Daoy (cell line): Measurements from ENCODE around the gene ATP11A. TPM values are rescaled to one million over a fixed set of nuclear protein-coding genes. Genes with fewer than 3 reads are reported as not detected.

Experiments
- DNase-seq: peaks from one replicate; pipeline ENCODE4 v3.0.0-alpha.2; 2015; ENCODE audit warnings: low read depth
- total RNA-seq: library from RNA; depleted of rRNA; stranded (reverse); fragments of >200 nt; shearing (Covaris generic); gene quantifications from 2 replicates; pipeline ENCODE4 v1.2.3, GENCODE V29; 2014

Gene ATP11A
- total RNA-seq, 1 experiment from 2014 or later: 2.0 TPM

DNA sequence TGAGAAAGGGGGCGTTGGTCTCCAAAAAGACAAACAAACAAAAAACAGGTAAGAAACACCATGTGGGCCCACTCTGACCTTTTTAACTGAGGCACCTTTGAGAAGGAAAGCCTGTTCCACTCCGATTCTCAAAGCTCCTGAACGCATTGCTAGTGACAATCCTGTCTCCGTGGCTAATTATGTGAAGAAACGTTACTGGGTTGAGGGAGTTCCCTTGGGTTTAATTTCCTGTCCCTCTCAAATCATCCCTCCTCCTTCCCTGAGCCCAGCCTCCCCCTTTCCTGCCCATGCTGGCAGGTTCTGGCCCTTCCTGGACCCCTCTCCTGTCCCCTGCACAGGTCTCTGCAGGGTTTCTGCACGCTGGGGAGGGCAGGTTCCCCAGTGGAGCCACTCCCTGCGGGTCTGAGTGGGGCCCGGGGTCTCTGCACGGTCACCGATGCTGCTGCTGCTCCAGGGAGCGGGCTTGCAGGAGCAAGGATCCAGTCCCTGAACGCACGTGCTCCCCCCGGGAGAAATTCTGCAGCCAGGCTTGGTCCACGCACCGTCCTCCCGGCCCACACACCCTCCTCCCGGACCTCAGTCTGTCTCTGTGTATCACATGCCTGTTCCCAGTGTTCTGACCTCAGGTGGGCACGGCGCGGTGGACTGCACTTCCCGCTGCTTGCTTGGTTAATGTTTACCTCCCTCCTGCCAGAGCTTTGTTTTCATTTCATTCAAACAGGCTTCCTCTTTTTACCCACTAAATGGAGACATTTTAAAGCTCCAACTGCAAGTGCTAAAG lies 202.8 kb downstream of the ATP11A start:
- DNase-seq: no peak

- no peak for DNase-seq
These were observed 203.3 kb downstream of the ATP11A start for GRCh38 chr13:112893207-112893569.

GRCh38 chr13:112893570-112894422 lies 204.0 kb downstream of the ATP11A start:
- DNase-seq: peak; percentile 19

DNA sequence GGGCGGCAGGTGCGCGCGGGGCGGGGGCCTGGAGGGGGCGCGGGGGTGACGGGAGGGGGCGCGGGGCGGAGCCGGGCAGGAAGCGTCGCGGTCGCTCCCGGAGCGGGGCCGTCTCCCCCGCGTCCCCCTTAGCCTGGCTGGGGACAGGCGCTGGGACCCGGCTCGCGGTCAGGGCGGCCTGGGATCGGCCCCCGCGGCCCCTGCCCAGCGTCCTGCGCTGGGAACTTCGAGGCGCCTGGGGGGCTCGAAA lies 204.5 kb downstream of the ATP11A start:
- DNase-seq: no peak

DNA sequence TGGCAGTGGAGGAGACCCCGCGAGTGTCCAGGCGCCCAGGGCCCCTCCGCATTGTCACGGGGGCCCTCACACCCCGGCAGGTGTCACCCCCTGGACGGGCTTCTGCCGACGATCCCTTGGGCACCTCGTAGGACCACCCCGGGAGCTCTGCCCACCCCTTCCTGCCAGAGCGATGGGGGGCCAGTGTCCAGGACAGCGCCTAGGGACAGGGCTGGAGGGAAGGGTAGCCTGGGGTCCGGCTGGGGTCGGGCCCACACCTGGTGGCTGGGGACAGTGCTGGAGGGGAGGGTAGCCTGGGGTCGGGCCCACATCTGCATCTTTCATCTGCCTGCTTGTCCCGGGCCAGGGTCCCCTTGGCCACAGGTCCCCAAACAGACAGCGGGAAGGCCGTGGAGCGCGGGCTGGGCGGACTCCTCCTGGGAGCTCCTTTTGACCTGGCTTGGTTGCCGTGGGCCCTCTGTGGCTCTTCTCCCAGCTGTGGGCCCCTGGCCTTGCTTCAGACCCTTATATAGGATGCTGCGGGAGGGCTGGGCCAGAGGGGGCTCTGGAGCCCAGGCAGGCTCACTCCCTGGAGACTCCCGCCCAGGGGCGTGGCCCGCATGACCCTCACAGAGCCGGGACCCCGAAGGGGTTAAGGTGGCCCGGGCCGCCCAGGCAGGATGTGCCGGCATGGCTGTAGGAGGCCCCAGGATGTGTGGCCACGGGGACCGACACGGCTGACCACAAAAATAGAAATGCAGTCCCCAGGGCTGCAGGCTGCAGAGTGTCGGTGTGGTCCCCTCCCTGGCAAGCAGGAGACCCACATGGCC lies 205.0 kb downstream of the ATP11A start:
- no peak for DNase-seq

DNA sequence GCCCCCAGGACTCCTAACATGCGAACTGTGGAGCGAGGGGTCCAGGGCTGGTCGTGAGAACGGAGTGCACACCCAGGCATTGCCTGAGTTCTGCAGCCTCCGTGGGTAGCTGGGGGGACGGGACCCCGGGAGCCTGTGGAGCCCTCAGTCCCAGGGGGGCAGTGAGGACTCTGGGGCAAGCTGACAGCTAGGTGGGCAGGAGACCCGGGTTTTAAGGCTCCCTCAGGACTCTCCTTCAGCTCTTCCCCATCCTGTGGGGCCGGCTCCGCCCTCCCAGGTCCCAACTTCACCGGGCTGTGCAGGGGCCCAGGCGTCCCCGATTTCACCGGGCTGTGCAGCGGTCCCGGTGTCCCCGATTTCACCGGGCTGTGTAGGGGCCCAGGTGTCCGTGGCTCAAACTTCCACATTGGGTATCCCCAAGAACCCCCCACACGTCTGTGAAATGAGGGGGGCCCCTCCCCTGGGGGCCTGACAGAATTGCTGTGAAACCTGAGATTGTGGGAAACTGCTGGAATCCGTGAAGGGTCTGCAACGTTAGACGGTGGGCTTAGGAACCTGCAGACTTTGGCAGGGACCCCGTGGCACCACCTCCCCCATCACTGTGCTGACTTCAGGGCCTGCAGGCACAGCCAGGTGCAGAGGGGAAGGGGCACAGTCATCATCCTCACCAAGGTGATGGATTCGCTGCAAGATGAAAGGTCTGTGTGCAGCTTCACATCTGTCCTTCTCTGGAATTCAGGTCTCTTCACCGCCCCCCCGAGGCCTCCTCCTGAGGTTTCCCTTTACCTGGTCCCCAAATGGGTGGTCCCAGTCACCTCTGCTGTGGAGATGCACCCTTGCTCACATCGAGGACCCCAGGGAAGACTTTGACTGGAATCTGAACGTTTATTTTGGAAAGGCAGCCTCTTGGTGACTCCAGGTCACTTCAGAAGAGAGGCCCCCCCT lies 206.0 kb downstream of the ATP11A start:
- DNase-seq: no peak

GRCh38 chr13:112896736-112897602 lies 207.1 kb downstream of the ATP11A start:
- DNase-seq: no peak

GRCh38 chr13:112897603-112897955 lies 207.7 kb downstream of the ATP11A start:
- no peak for DNase-seq

DNA sequence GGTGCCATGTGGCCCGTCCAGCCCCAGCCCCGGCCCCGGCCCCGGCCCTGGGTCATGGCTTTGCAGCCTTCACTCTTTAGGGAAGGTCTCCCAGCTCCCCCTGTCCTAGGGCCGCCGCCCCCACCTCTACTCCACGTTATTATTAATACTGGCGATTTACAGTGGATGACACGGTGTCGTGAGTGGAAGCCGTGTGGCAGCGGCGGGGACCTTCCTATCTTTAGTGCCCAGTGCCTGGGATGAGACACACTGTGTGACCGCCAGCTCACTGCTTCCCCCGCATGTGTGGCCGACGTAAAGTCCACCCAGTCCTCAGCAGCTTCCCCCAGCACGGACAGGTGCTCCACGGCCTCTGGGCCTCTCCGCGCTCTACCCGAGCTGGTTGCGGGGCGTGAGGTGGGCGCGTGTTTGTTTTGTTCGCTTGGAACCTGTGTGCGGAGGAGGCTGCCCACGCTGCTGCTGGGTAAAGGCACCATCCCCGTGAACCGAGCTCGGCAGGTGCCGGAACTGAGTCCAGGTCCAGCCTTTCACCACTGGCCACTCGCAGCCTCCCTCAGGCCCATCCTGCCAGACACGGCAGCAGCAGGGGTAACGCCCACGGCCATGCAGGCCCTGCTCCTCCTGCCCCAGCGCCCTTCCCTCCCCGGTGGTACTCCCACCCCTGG lies 208.2 kb downstream of the ATP11A start:
- DNase-seq: no peak

- no peak for DNase-seq
These were observed 208.9 kb downstream of the ATP11A start for GRCh38 chr13:112898621-112899280.

- DNase-seq: no peak
These were observed 209.7 kb downstream of the ATP11A start for GRCh38 chr13:112899281-112900225.

DNA sequence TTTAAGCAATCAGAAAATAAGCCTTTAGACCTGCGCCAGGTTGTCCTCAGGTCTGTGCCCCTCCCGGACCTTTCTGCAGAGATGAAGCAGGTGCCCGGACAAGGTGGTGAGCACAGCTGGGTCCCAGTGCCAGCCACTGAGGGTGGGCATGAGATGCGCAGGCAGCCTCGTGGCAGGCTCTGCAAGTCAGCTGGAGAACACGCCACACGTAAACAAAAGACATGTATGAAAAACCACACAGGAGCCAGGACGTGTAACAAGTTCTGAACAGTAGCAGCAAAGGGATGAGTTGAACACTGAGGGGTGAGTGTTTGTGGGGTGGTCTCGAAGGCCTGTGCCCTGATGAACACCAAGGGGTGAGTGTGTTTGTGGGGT lies 210.4 kb downstream of the ATP11A start:
- no peak for DNase-seq

- no peak for DNase-seq
These were observed 210.9 kb downstream of the ATP11A start for GRCh38 chr13:112900691-112901091.

DNA sequence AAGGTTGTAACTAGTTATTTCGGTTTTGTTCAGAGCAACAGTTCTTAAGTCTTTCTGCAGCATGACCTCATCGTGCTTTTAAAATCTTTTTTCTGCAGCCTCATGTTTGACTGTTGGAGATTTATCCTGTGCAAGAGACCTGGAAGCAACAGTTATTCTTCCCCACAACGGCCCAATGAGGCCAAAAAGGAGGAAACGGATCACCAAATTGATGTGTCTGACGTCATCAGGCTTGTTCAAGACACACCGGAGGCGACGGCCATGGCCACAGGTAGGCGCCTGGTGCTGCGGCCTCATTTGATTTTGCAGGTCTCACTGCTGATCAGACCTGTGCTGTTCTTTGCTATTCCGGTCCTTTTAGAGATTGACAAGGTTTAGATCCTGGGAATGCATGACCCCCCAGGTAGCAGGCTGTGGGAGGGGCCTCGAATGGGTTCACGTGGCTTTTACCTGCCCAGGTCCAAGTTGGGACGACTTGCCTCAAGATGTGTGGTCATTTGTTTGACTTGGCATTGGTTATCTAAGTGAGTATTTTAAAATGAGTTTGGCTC lies 212.3 kb downstream of the ATP11A start:
- no peak for DNase-seq

GRCh38 chr13:112902669-112903068 lies 212.8 kb downstream of the ATP11A start:
- no peak for DNase-seq

- no peak for DNase-seq
These were observed 213.3 kb downstream of the ATP11A start for GRCh38 chr13:112903071-112903577.

DNA sequence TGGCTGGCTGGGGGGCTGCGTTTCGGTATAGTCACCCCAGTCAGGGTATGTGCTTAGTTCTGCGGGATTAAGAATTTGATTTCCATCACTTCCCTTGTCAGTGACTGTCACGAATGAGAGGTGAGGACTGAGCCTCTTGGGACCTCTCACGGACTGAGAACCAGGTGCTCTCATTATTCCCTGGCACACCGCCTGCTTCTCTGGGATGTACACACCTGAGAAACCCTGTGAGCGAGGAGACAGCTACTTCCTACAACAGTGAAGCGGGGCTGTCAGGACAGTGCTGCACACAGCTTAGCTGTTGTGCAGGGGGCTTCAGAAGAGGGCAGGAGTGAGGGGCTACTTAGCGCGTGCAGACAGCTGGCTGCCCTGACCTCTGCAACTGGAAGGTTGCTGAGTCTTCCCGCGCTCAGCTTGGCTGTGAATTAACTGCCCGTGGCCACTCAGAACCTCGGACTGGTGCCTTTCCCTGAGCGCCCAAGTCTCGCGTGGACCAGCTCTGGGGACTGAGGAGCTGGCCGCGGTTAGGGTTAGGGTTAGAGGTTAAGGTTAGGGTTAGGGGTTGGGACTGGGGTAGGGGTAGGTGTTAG lies 213.9 kb downstream of the ATP11A start:
- DNase-seq: no peak
